Thoracic aorta (tissue), 2 donors: Measurements from ENCODE around the gene MGST1. TPM values are rescaled to one million over a fixed set of nuclear protein-coding genes. Genes with fewer than 3 reads are reported as not detected.

Experiments
- ATAC-seq: fragments of 150-250 bp; one replicate; pipeline ENCODE4 v1.8.0; 2017; ENCODE audit warnings: low read depth; ENCODE audit not compliant: insufficient number of reproducible peaks, low FRiP score
- DNase-seq: peaks from one replicate; pipeline ENCODE4 v3.0.0-alpha.2; 2020; ENCODE audit warnings: low spot score
- H3K27ac ChIP-seq, 2 donors: fragments of 200-600 bp; sonication (generic); 1 replicate in 1 of 2; 2 replicates in 1 of 2; pipeline ENCODE4 v1.5.1; 2016; ENCODE audit warnings: mild to moderate bottlenecking in 2 of 2, moderate library complexity in 2 of 2
- H3K27me3 ChIP-seq: fragments of 200-600 bp; sonication (generic); replicated peaks from 2 replicates; pipeline ENCODE4 v1.6.0; 2016; ENCODE audit warnings: mild to moderate bottlenecking; ENCODE audit not compliant: insufficient read depth
- H3K36me3 ChIP-seq: fragments of 200-600 bp; sonication (generic); one replicate; pipeline ENCODE4 v1.5.1; 2016
- H3K4me1 ChIP-seq, 2 donors: fragments of 200-600 bp; sonication (generic); 1 replicate in 1 of 2; 2 replicates in 1 of 2; pipeline versions ENCODE4 v1.5.1 to v1.6.0; 2016; ENCODE audit warnings: low read depth in 2 of 2, mild to moderate bottlenecking in 1 of 2; ENCODE audit not compliant: control insufficient read depth in 1 of 2
- H3K4me3 ChIP-seq: fragments of 200-600 bp; sonication (generic); 2 replicates; pipeline ENCODE4 v1.5.1; 2016; ENCODE audit warnings: mild to moderate bottlenecking
- H3K9me3 ChIP-seq: fragments of 200-600 bp; sonication (generic); 2 replicates; pipeline ENCODE4 v1.5.1; 2016
- CTCF ChIP-seq: fragments of 200-600 bp; sonication (generic); IDR thresholded peaks from one replicate; pipeline ENCODE4 v1.5.1; 2019; ENCODE audit warnings: antibody characterized with exemption
- total RNA-seq, 2 donors: library from RNA; depleted of rRNA; stranded (reverse); fragments of >200 nt; gene quantifications; one replicate each; pipeline versions ENCODE4 v1.1.0 to v1.2.3, GENCODE V29; 2016

Gene MGST1
- total RNA-seq, 2 donors from 2014 or later: 18.5 to 51.1 TPM

GRCh38 chr12:16348435-16349130, 1.1 kb downstream of the MGST1 start:
- H3K4me3 ChIP-seq: peak overlapping the region; percentile 74
- no peak for TF ChIP-seq CTCF
- DNase-seq (no peak), ATAC-seq (no peak)
- H3K27me3 ChIP-seq: no peaks in the 10 kb centered on the region
- H3K27ac ChIP-seq: peak overlapping the region in 1 of 2 donors; percentile 57
- H3K36me3 ChIP-seq: no peaks in the 10 kb centered on the region
- no peaks in the 10 kb centered on the region for H3K9me3 ChIP-seq
- H3K4me1 ChIP-seq: peaks cover 5 to 15% of the 10 kb centered on the region in 2 donors

GRCh38 chr12:16349131-16349460, 1.7 kb downstream of the MGST1 start:
- DNase-seq (no peak), ATAC-seq (peak; percentile 37)
- H3K27ac ChIP-seq: peak overlapping the region in 1 of 2 donors; percentile 57
- TF ChIP-seq CTCF: no peak
- H3K36me3 ChIP-seq: no peaks in the 10 kb centered on the region
- no peaks in the 10 kb centered on the region for H3K27me3 ChIP-seq
- H3K9me3 ChIP-seq: no peaks in the 10 kb centered on the region
- peaks cover 5 to 15% of the 10 kb centered on the region in 2 donors for H3K4me1 ChIP-seq
- peak overlapping the region; percentile 74 for H3K4me3 ChIP-seq

- no peak for TF ChIP-seq CTCF
- no peak for ATAC-seq
- DNase-seq: no peak
- Histone ChIP-seq H3K9me3 (no peaks in the 10 kb centered on the region), H3K4me3 (no peak overlapping the region), H3K27me3 (no peaks in the 10 kb centered on the region), H3K4me1 (peaks cover 5 to 15% of the 10 kb centered on the region in 2 donors), H3K27ac (no peak overlapping the region), H3K36me3 (no peaks in the 10 kb centered on the region)
These were observed 3.2 kb downstream of the MGST1 start for GRCh38 chr12:16350682-16351081.

GRCh38 chr12:16352481-16352880, 5.0 kb downstream of the MGST1 start:
- peaks cover 5 to 15% of the 10 kb centered on the region in 2 donors for H3K4me1 ChIP-seq
- H3K4me3 ChIP-seq: no peak overlapping the region
- no peaks in the 10 kb centered on the region for H3K9me3 ChIP-seq
- ATAC-seq (no peak), DNase-seq (no peak)
- no peaks in the 10 kb centered on the region for H3K27me3 ChIP-seq
- H3K36me3 ChIP-seq: no peaks in the 10 kb centered on the region
- TF ChIP-seq CTCF: no peak
- H3K27ac ChIP-seq: no peak overlapping the region

- no peaks in the 10 kb centered on the region for H3K27me3 ChIP-seq
- no peak for DNase-seq
- no peaks in the 10 kb centered on the region for H3K36me3 ChIP-seq
- no peak for ATAC-seq
- no peaks in the 10 kb centered on the region for H3K9me3 ChIP-seq
- H3K27ac ChIP-seq: no peak overlapping the region
- H3K4me3 ChIP-seq: no peak overlapping the region
- TF ChIP-seq CTCF: no peak
- H3K4me1 ChIP-seq: no peaks in the 10 kb centered on the region
These were observed 11.4 kb downstream of the MGST1 start for GRCh38 chr12:16358878-16359277.
